ENCODE results near the gene ANKS4B. TPM values are rescaled to one million over a fixed set of nuclear protein-coding genes. Genes with fewer than 3 reads are reported as not detected.

Gene ANKS4B
- total RNA-seq, 2 experiments from 2014 or later = not detected

- Mint-ChIP-seq H3K27me3 (peaks cover 18% of the 10 kb centered on the region), H3K27ac (no peak overlapping the region)
Measured at GRCh38 chr16:21197621-21198020, 35.9 kb upstream of the ANKS4B start.

GRCh38 chr16:21199607-21200218 is 33.8 kb upstream of the ANKS4B start:
- H3K27me3 Mint-ChIP-seq = peaks cover 13% of the 10 kb centered on the region
- intact Hi-C loops (cut with micrococcal nuclease) = no loop called here
- H3K4me1 Mint-ChIP-seq (ENCODE audit: low read depth) = peaks cover 7% of the 10 kb centered on the region
- no peak for DNase-seq
- H3K9me3 Mint-ChIP-seq = no peaks in the 10 kb centered on the region
- no peak overlapping the region for H3K4me3 Mint-ChIP-seq
- ChIA-PET CTCF (interaction anchor here (1.9 kb wide), 1 partner anchor 11 kb away, joined by 5 read pairs; no protein-coding TSS in a partner anchor), POLR2A (no interaction called here)
- no peaks in the 10 kb centered on the region for H3K36me3 Mint-ChIP-seq
- H3K27ac Mint-ChIP-seq = no peak overlapping the region

More at GRCh38 chr16:21197621-21198020, 35.9 kb upstream of the ANKS4B start:
- peaks cover 12% of the 10 kb centered on the region for H3K4me1 Mint-ChIP-seq (ENCODE audit: low read depth)
- H3K9me3 Mint-ChIP-seq = no peaks in the 10 kb centered on the region
- no peak for DNase-seq
- intact Hi-C loops (cut with micrococcal nuclease) = no loop called here
- POLR2A ChIA-PET = no interaction called here
- H3K4me3 Mint-ChIP-seq = no peak overlapping the region
- CTCF ChIA-PET = interaction anchor here (1.9 kb wide), 1 partner anchor 9 kb away, joined by 5 read pairs; no protein-coding TSS in a partner anchor
- no peaks in the 10 kb centered on the region for H3K36me3 Mint-ChIP-seq

GRCh38 chr16:21203155-21203797 is 30.2 kb upstream of the ANKS4B start:
- no peak overlapping the region for H3K4me3 Mint-ChIP-seq
- POLR2A ChIA-PET = no interaction called here

GRCh38 chr16:21205303-21205702 is 28.2 kb upstream of the ANKS4B start:
- Mint-ChIP-seq H3K27ac (no peak overlapping the region), H3K4me3 (no peak overlapping the region), H3K4me1 (ENCODE audit: low read depth) (no peaks in the 10 kb centered on the region), H3K36me3 (no peaks in the 10 kb centered on the region), H3K9me3 (no peaks in the 10 kb centered on the region), H3K27me3 (peaks cover 15% of the 10 kb centered on the region)
- intact Hi-C loops (cut with micrococcal nuclease) = no loop called here
- ChIA-PET POLR2A (no interaction called here), CTCF (no interaction called here)
- DNase-seq = no peak

More at GRCh38 chr16:21203155-21203797, 30.2 kb upstream of the ANKS4B start:
- intact Hi-C loops (cut with micrococcal nuclease) = no loop called here
- H3K4me1 Mint-ChIP-seq (ENCODE audit: low read depth) = no peaks in the 10 kb centered on the region
- DNase-seq = no peak
- CTCF ChIA-PET = no interaction called here
- no peak overlapping the region for H3K27ac Mint-ChIP-seq
- peaks cover 9% of the 10 kb centered on the region for H3K27me3 Mint-ChIP-seq
- H3K9me3 Mint-ChIP-seq = no peaks in the 10 kb centered on the region
- H3K36me3 Mint-ChIP-seq = no peaks in the 10 kb centered on the region

GRCh38 chr16:21206550-21206949 is 26.9 kb upstream of the ANKS4B start:
- Mint-ChIP-seq H3K36me3 (no peaks in the 10 kb centered on the region), H3K27me3 (peaks cover 11% of the 10 kb centered on the region), H3K9me3 (no peaks in the 10 kb centered on the region), H3K4me1 (ENCODE audit: low read depth) (no peaks in the 10 kb centered on the region), H3K4me3 (no peak overlapping the region), H3K27ac (no peak overlapping the region)
- intact Hi-C loops (cut with micrococcal nuclease) = no loop called here
- POLR2A ChIA-PET = no interaction called here
- no peak for DNase-seq
- CTCF ChIA-PET = no interaction called here

GRCh38 chr16:21208446-21209230 is 24.9 kb upstream of the ANKS4B start:
- no peak for DNase-seq
- intact Hi-C loops (cut with micrococcal nuclease) = no loop called here
- POLR2A ChIA-PET = no interaction called here
- Mint-ChIP-seq H3K27ac (no peak overlapping the region), H3K4me3 (no peak overlapping the region), H3K9me3 (no peaks in the 10 kb centered on the region), H3K4me1 (ENCODE audit: low read depth) (no peaks in the 10 kb centered on the region), H3K36me3 (no peaks in the 10 kb centered on the region), H3K27me3 (peaks cover 14% of the 10 kb centered on the region)
- CTCF ChIA-PET = no interaction called here

GRCh38 chr16:21211486-21211885 is 22.0 kb upstream of the ANKS4B start, which contains the start of gene ZP2:
ZP2 (minus strand) TSS chr16:21211574; CDS start chr16:21211547, 27 bp downstream.
- CTCF ChIA-PET = interaction anchor here (0.6 kb wide), 1 partner anchor 99 kb away, joined by 3 read pairs; no protein-coding TSS in a partner anchor
- H3K27me3 Mint-ChIP-seq = peaks cover 15% of the 10 kb centered on the region
- intact Hi-C loops (cut with micrococcal nuclease) = no loop called here

GRCh38 chr16:21214086-21214485 is 19.4 kb upstream of the ANKS4B start:
- POLR2A ChIA-PET = no interaction called here
- no peaks in the 10 kb centered on the region for H3K9me3 Mint-ChIP-seq
- H3K4me3 Mint-ChIP-seq = no peak overlapping the region
- H3K4me1 Mint-ChIP-seq (ENCODE audit: low read depth) = no peaks in the 10 kb centered on the region
- intact Hi-C loops (cut with micrococcal nuclease) = no loop called here
- H3K27ac Mint-ChIP-seq = no peak overlapping the region
- H3K36me3 Mint-ChIP-seq = no peaks in the 10 kb centered on the region
- CTCF ChIA-PET = no interaction called here
- DNase-seq = no peak
- peaks cover 17% of the 10 kb centered on the region for H3K27me3 Mint-ChIP-seq

More at GRCh38 chr16:21211486-21211885, 22.0 kb upstream of the ANKS4B start, which contains the start of gene ZP2:
- Mint-ChIP-seq H3K27ac (no peak within 1 kb of the TSS), H3K9me3 (no peaks in the 10 kb centered on the region), H3K4me1 (ENCODE audit: low read depth) (no peaks in the 10 kb centered on the region), H3K36me3 (no peaks in the 10 kb centered on the region), H3K4me3 (no peak within 1 kb of the TSS)
- DNase-seq = no peak
- POLR2A ChIA-PET = no interaction called here

- H3K4me1 Mint-ChIP-seq (ENCODE audit: low read depth) = no peaks in the 10 kb centered on the region
- DNase-seq = no peak
- POLR2A ChIA-PET = no interaction called here
- peaks cover 9% of the 10 kb centered on the region for H3K27me3 Mint-ChIP-seq
- no peaks in the 10 kb centered on the region for H3K36me3 Mint-ChIP-seq
- no peaks in the 10 kb centered on the region for H3K9me3 Mint-ChIP-seq
- H3K27ac Mint-ChIP-seq = no peak overlapping the region
- CTCF ChIA-PET = no interaction called here
- intact Hi-C loops (cut with micrococcal nuclease) = no loop called here
- H3K4me3 Mint-ChIP-seq = no peak overlapping the region
Measured at GRCh38 chr16:21217121-21217520, 16.4 kb upstream of the ANKS4B start.

GRCh38 chr16:21218153-21218552 is 15.3 kb upstream of the ANKS4B start:
- peaks cover 13% of the 10 kb centered on the region for H3K27me3 Mint-ChIP-seq

GRCh38 chr16:21219551-21219950 is 13.9 kb upstream of the ANKS4B start:
- Mint-ChIP-seq H3K27ac (no peak overlapping the region), H3K4me3 (no peak overlapping the region), H3K9me3 (no peaks in the 10 kb centered on the region), H3K4me1 (ENCODE audit: low read depth) (peaks cover under 1% of the 10 kb centered on the region), H3K36me3 (no peaks in the 10 kb centered on the region), H3K27me3 (peaks cover 15% of the 10 kb centered on the region)
- no peak for DNase-seq
- POLR2A ChIA-PET = no interaction called here
- intact Hi-C loops (cut with micrococcal nuclease) = no loop called here
- CTCF ChIA-PET = no interaction called here

More at GRCh38 chr16:21218153-21218552, 15.3 kb upstream of the ANKS4B start:
- no peaks in the 10 kb centered on the region for H3K9me3 Mint-ChIP-seq
- H3K4me3 Mint-ChIP-seq = no peak overlapping the region
- DNase-seq = no peak
- POLR2A ChIA-PET = no interaction called here
- no peaks in the 10 kb centered on the region for H3K36me3 Mint-ChIP-seq
- no peaks in the 10 kb centered on the region for H3K4me1 Mint-ChIP-seq (ENCODE audit: low read depth)
- H3K27ac Mint-ChIP-seq = no peak overlapping the region
- CTCF ChIA-PET = no interaction called here
- intact Hi-C loops (cut with micrococcal nuclease) = no loop called here

GRCh38 chr16:21222495-21223337 is 10.8 kb upstream of the ANKS4B start:
- no peaks in the 10 kb centered on the region for H3K36me3 Mint-ChIP-seq
- peaks cover 6% of the 10 kb centered on the region for H3K4me1 Mint-ChIP-seq (ENCODE audit: low read depth)
- no peaks in the 10 kb centered on the region for H3K9me3 Mint-ChIP-seq
- intact Hi-C loops (cut with micrococcal nuclease) = no loop called here
- no peak overlapping the region for H3K4me3 Mint-ChIP-seq
- no peak overlapping the region for H3K27ac Mint-ChIP-seq
- ChIA-PET CTCF (no interaction called here), POLR2A (no interaction called here)
- DNase-seq = no peak
- peaks cover 20% of the 10 kb centered on the region for H3K27me3 Mint-ChIP-seq

Measured in activated CD4-positive, alpha-beta memory T cell treated with anti-CD3 and anti-CD28 coated beads for 36 hours (primary cell).